HEK293T (cell line): ENCODE data around the gene DLG2.

ENCODE experiments used
- CTCF ChIA-PET: fragments of 350-600 bp; formaldehyde crosslinking; extraction: SDS; loops from one replicate; lab custom pipeline; 2021; ENCODE audit warnings: antibody characterized with exemption, inconsistent platforms; lab: Yijun Ruan, JAX
- POLR2A ChIA-PET: fragments of 350-600 bp; formaldehyde crosslinking; extraction: SDS; loops from one replicate; lab custom pipeline; 2020; ENCODE audit warnings: antibody characterized with exemption, inconsistent platforms; lab: Yijun Ruan, JAX
- DNase-seq: peaks from one replicate; pipeline ENCODE4 v3.0.0; 2012; ENCODE audit warnings: mixed read lengths; ENCODE audit errors: extremely low spot score
- ARNT ChIP-seq: fragments of 450-650 bp; IDR thresholded peaks from 2 replicates; pipeline ENCODE4 v1.6.1; 2017; ENCODE audit warnings: mild to moderate bottlenecking
- BHLHE40 ChIP-seq: fragments of 450-650 bp; IDR thresholded peaks from 2 replicates; pipeline ENCODE4 v1.6.1; 2016; ENCODE audit warnings: mild to moderate bottlenecking, moderate library complexity, borderline replicate concordance
- CTBP1 ChIP-seq: fragments of 450-650 bp; IDR thresholded peaks from 2 replicates; pipeline ENCODE4 v1.6.1; 2016; ENCODE audit warnings: borderline replicate concordance
- ELF4 ChIP-seq: fragments of 450-650 bp; IDR thresholded peaks from 2 replicates; pipeline ENCODE4 v1.6.1; 2017; ENCODE audit warnings: antibody characterized with exemption
- FOXA1 ChIP-seq: fragments of 450-650 bp; IDR thresholded peaks from 2 replicates; pipeline ENCODE4 v1.6.1; 2016; ENCODE audit warnings: mild to moderate bottlenecking
- FOXK2 ChIP-seq: fragments of 450-650 bp; IDR thresholded peaks from 2 replicates; pipeline ENCODE4 v1.6.1; 2016; ENCODE audit warnings: mild to moderate bottlenecking
- FOXM1 ChIP-seq: fragments of 450-650 bp; IDR thresholded peaks from 2 replicates; pipeline ENCODE4 v1.6.1; 2017; ENCODE audit warnings: mild to moderate bottlenecking, borderline replicate concordance
- HDGF ChIP-seq: fragments of 450-650 bp; IDR thresholded peaks from 2 replicates; pipeline ENCODE4 v1.6.1; 2017; ENCODE audit warnings: antibody characterized with exemption, borderline replicate concordance
- L3MBTL2 ChIP-seq: fragments of 450-650 bp; conservative IDR thresholded peaks from 2 replicates; pipeline ENCODE4 v1.6.1; 2016; ENCODE audit warnings: mild to moderate bottlenecking
- LEF1 ChIP-seq: fragments of 450-650 bp; IDR thresholded peaks from 2 replicates; pipeline ENCODE4 v1.6.1; 2017; ENCODE audit warnings: mild to moderate bottlenecking, borderline replicate concordance
- NFRKB ChIP-seq: fragments of 450-650 bp; IDR thresholded peaks from 2 replicates; pipeline ENCODE4 v1.6.1; 2016; ENCODE audit warnings: mild to moderate bottlenecking, moderate library complexity
- PKNOX1 ChIP-seq: fragments of 450-650 bp; IDR thresholded peaks from 2 replicates; pipeline ENCODE4 v1.6.1; 2016
- SP1 ChIP-seq: fragments of 450-650 bp; IDR thresholded peaks from 2 replicates; pipeline ENCODE4 v1.6.1; 2017
- SUZ12 ChIP-seq: fragments of 450-650 bp; IDR thresholded peaks from 2 replicates; pipeline ENCODE4 v1.6.1; 2016; ENCODE audit warnings: mild to moderate bottlenecking
- TARDBP ChIP-seq: fragments of 450-650 bp; IDR thresholded peaks from 2 replicates; pipeline ENCODE4 v1.6.1; 2016
- ZNF384 ChIP-seq: fragments of 450-650 bp; IDR thresholded peaks from 2 replicates; pipeline ENCODE4 v1.6.1; 2016

The DLG2 gene

GRCh38 chr11:84255483-84255882 lies 1371.7 kb downstream of the DLG2 start:
- DNase-seq, result no peak
- ChIA-PET POLR2A (no interaction called here), CTCF (no interaction called here)
- TF ChIP-seq LEF1 (no peak), NFRKB (no peak), FOXK2 (no peak), FOXA1 (no peak), SP1 (no peak), CTBP1 (no peak), L3MBTL2 (no peak), ZNF384 (no peak), HDGF (no peak), PKNOX1 (no peak), FOXM1 (no peak), ELF4 (no peak), ARNT (no peak), SUZ12 (no peak), BHLHE40 (no peak), TARDBP (no peak)

- POLR2A ChIA-PET, result no interaction called here
- no peak for DNase-seq
- TF ChIP-seq SUZ12, result no peak
- CTCF ChIA-PET, result no interaction called here
Measured at GRCh38 chr11:84250834-84251613, 1376.1 kb downstream of the DLG2 start.

GRCh38 chr11:84249344-84250135 lies 1377.6 kb downstream of the DLG2 start:
- POLR2A ChIA-PET, result no interaction called here
- TF ChIP-seq FOXA1, result no peak
- no peak for TF ChIP-seq SP1
- TF ChIP-seq FOXK2, result no peak
- TF ChIP-seq PKNOX1, result no peak
- TF ChIP-seq NFRKB, result no peak
- no peak for TF ChIP-seq TARDBP
- no peak for TF ChIP-seq ELF4
- no peak for TF ChIP-seq BHLHE40
- no peak for TF ChIP-seq LEF1
- TF ChIP-seq ZNF384, result no peak
- no peak for TF ChIP-seq HDGF
- no peak for TF ChIP-seq L3MBTL2
- TF ChIP-seq FOXM1, result no peak
- DNase-seq, result no peak
- CTCF ChIA-PET, result no interaction called here

GRCh38 chr11:84247926-84248325 lies 1379.2 kb downstream of the DLG2 start:
- CTCF ChIA-PET, result no interaction called here
- POLR2A ChIA-PET, result no interaction called here
- DNase-seq, result no peak
- TF ChIP-seq SP1 (no peak), FOXM1 (no peak), ZNF384 (no peak), SUZ12 (no peak), FOXK2 (no peak), PKNOX1 (no peak), BHLHE40 (no peak), NFRKB (no peak), LEF1 (no peak), TARDBP (no peak), FOXA1 (no peak), L3MBTL2 (no peak), CTBP1 (no peak), ELF4 (no peak), HDGF (no peak), ARNT (no peak)

- no peak for DNase-seq
- ChIA-PET POLR2A (no interaction called here), CTCF (no interaction called here)
- no peak for TF ChIP-seq SUZ12
- no peak for TF ChIP-seq CTBP1
- TF ChIP-seq NFRKB, result no peak
- no peak for TF ChIP-seq FOXK2
- TF ChIP-seq ZNF384, result no peak
- TF ChIP-seq TARDBP, result no peak
- TF ChIP-seq PKNOX1, result no peak
- TF ChIP-seq L3MBTL2, result no peak
- no peak for TF ChIP-seq ELF4
- no peak for TF ChIP-seq LEF1
- no peak for TF ChIP-seq ARNT
- TF ChIP-seq HDGF, result no peak
- TF ChIP-seq FOXA1, result no peak
- TF ChIP-seq SP1, result no peak
- TF ChIP-seq BHLHE40, result no peak
- no peak for TF ChIP-seq FOXM1
Measured at GRCh38 chr11:84247129-84247528, 1380.0 kb downstream of the DLG2 start.
